ENCODE data around the gene TSHR.

DNA sequence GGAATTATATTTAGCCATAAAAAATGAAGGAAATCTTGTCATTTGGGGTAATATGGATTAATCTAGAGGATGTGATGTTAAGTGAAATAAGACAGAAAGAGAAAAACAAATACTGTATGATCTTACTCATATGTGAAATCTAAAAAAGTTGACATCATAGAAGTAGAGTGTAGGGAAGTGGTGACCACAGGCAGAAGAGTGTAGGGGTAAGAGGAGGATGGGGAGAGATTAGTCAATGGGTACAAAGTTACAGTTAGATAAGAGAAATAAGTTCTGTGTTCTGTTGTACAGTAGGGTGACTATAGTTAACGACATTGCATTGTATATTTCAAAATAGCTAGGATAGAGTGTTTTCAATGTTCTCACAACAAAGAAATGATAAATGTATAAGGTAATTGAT is 87.0 kb downstream of the TSHR start:
- TF ChIP-seq, protein P1, sequence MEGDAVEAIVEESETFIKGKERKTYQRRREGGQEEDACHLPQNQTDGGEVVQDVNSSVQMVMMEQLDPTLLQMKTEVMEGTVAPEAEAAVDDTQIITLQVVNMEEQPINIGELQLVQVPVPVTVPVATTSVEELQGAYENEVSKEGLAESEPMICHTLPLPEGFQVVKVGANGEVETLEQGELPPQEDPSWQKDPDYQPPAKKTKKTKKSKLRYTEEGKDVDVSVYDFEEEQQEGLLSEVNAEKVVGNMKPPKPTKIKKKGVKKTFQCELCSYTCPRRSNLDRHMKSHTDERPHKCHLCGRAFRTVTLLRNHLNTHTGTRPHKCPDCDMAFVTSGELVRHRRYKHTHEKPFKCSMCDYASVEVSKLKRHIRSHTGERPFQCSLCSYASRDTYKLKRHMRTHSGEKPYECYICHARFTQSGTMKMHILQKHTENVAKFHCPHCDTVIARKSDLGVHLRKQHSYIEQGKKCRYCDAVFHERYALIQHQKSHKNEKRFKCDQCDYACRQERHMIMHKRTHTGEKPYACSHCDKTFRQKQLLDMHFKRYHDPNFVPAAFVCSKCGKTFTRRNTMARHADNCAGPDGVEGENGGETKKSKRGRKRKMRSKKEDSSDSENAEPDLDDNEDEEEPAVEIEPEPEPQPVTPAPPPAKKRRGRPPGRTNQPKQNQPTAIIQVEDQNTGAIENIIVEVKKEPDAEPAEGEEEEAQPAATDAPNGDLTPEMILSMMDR (IDR thresholded peaks at IDR 0.05) = no peak
- no peak for TF ChIP-seq POLR2AphosphoS5 (IDR thresholded peaks at IDR 0.05)

Measured in suprapubic skin (tissue), 3 donors.